KOPT-K1 (cell line): ENCODE data around the gene ADAMTS12.

Experiments
- H3K27ac ChIP-seq: fragments of 200-600 bp; sonication (generic); 2 replicates; pipeline ENCODE4 v1.5.1; 2016; ENCODE audit warnings: antibody characterized with exemption, mild to moderate bottlenecking, low read depth, low read length; ENCODE audit not compliant: poor library complexity, severe bottlenecking
- H3K36me3 ChIP-seq: fragments of 200-600 bp; sonication (generic); 2 replicates; pipeline ENCODE4 v1.5.1; 2017; ENCODE audit warnings: antibody characterized with exemption, mild to moderate bottlenecking, low read length, moderate library complexity; ENCODE audit not compliant: insufficient read depth
- H3K9me3 ChIP-seq: fragments of 200-600 bp; sonication (generic); 2 replicates; pipeline ENCODE4 v1.5.1; 2017; ENCODE audit warnings: antibody characterized with exemption, low read length, mild to moderate bottlenecking; ENCODE audit not compliant: insufficient read depth, poor library complexity, severe bottlenecking

The ADAMTS12 gene

DNA sequence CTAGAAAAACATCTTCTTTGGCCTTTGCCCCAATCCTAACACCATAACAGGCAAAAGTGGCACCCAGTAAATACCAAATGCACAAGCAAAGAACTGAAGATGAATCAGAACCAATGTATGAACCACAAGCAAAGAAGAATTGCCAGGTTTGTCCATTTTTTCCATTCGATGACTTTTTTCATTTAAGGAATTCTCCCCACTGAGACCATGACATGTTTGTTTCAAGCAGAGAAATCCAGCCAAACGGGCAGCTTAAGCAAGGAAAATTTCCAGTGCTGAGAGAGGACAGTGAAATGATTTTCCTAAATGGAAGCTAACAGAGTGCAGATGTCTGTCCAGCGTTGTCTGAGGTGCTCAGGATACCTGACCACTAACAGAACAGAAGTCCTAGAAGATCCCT lies 203.7 kb downstream of the ADAMTS12 start:
- H3K27ac ChIP-seq = no peak overlapping the region
- no peaks in the 10 kb centered on the region for H3K9me3 ChIP-seq
- no peaks in the 10 kb centered on the region for H3K36me3 ChIP-seq

DNA sequence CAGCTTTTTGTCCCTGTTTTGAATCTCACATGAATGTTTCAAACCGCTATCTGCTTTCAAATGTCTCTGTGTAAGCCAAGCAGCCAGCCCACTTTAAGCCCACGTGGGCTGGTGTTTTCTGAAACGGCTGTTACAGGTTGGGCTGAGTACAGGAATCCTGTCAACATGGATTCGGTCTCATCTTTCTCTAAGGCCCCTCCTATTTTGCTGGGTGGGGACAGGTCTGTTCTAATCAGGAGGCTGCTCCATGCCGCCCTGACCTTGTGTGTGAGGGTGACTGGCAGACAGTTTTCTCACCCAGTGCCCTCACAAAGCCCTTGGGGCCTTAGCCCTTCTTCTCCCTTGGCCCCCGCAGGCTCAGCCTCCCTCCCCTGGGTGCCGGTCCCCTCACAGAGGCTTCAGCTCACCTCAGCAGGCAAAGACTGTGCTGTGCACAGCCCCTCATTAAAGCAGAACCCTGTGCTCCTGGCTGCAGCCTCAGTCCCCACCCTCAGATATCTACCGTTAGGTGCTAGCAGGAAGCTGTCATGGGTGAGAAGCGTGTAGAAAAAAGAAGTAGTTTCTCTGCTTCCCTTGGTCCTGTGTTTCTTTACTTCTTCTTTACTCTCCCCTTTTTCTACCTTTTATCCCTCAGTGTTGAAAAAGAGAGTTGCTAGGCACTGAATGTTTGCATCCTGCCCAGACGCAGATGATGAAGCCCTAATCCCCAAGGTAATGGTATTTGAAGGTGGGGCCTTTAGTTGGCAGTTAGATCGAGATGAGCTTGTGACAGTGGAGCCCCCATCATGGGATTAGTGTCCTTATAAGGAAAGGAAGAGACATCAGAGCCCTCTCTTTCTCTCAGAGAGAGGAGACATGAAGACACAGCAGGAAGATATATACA lies 205.7 kb downstream of the ADAMTS12 start:
- Histone ChIP-seq H3K9me3 (no peaks in the 10 kb centered on the region), H3K36me3 (no peaks in the 10 kb centered on the region), H3K27ac (no peak overlapping the region)

DNA sequence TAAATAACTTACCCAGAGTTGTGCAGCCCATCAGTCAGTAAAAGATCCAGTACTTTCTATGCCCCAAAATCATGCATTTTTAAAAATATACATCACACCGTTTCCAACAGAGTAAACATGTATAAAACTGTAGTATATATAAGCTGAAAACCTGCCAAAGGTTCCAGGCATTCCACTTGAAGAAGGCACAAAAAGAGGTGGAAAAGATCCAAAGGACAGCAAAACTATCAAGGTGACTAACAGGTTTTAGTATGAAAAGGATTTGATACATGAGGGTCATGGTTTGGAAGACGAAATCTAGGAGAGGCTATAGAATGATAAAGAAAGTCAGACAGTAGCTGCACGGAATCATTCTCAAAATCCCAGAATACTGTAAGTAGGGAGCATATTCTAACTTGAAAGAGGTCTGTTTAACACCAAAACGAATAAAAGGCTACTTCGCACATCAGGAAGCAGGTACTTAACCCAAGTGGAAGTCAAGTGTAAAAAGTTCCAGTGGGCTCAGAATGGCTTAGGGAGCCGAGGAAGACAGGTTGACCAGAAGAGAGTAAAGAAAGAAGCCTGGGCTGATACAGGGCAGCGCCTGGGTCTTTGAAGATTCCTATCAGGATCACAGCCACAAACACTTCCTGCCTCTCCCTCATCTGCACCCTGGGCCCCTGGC lies 207.2 kb downstream of the ADAMTS12 start:
- Histone ChIP-seq H3K36me3 (no peaks in the 10 kb centered on the region), H3K27ac (no peak overlapping the region), H3K9me3 (no peaks in the 10 kb centered on the region)

DNA sequence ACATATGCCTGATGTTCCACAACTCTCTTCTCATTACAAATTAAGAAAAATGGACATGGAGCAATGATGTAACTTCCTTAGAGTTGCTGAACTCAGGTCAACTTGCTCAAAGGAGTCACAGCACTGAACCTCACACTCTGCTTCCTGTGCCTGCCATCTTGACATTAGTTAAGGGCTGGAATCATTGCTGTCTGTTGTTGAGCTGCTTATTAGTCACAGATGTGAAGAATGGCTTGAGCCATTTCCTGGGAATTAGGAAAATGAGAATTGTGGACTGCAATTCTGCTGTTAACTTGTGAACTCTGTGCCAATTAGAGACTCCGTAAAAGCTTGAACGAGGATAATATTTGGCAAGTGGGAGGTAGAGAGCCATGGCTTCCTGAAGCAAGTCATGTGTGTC lies 212.0 kb downstream of the ADAMTS12 start:
- H3K9me3 ChIP-seq = peaks cover 3% of the 10 kb centered on the region
- no peaks in the 10 kb centered on the region for H3K36me3 ChIP-seq
- H3K27ac ChIP-seq = no peak overlapping the region

DNA sequence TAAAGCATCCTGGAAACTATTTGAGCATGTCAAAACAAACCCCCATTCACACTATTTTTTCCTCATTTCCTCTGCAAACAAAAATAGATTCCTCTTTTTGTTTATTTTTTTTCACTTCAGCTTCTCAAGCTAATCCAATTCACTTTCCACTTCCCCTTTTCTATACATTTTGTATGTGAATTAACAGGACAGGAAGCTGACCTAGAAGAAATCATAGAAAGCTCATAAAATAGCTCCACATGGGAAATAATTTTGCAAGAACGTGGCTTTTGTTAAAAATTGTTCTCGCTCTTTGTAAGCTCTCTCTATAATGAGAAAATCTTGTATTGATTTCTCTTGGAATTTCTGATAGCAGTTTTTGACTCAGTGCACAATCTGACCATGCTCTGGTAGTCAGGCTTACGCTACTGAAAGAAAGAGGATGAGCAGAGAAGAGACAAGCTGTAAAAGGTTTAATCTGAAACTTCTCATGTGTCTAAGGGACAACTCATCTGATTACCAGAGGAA lies 215.8 kb downstream of the ADAMTS12 start:
- H3K27ac ChIP-seq = no peak overlapping the region
- no peaks in the 10 kb centered on the region for H3K36me3 ChIP-seq
- H3K9me3 ChIP-seq = peaks cover 3% of the 10 kb centered on the region

DNA sequence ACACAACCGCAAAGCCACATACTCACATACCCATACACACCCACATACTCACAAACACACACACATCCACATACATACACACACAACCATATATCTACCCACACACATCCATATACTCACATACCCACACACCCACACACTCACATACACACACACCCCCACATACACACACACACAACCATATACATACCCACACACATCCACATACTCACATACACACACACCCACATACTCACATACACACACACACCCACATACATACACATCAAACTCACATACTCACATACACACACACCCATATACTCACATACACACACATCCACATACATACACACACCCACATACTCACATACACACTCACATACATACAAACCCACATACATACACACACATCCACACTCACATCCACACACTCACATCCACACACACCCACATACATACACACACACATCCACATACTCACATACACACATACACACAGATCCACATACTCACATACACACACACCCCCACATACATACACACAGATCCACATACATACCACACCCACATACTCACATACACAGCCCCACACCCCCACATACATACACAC lies 220.0 kb downstream of the ADAMTS12 start:
- H3K36me3 ChIP-seq = no peaks in the 10 kb centered on the region
- H3K27ac ChIP-seq = no peak overlapping the region
- H3K9me3 ChIP-seq = no peaks in the 10 kb centered on the region

DNA sequence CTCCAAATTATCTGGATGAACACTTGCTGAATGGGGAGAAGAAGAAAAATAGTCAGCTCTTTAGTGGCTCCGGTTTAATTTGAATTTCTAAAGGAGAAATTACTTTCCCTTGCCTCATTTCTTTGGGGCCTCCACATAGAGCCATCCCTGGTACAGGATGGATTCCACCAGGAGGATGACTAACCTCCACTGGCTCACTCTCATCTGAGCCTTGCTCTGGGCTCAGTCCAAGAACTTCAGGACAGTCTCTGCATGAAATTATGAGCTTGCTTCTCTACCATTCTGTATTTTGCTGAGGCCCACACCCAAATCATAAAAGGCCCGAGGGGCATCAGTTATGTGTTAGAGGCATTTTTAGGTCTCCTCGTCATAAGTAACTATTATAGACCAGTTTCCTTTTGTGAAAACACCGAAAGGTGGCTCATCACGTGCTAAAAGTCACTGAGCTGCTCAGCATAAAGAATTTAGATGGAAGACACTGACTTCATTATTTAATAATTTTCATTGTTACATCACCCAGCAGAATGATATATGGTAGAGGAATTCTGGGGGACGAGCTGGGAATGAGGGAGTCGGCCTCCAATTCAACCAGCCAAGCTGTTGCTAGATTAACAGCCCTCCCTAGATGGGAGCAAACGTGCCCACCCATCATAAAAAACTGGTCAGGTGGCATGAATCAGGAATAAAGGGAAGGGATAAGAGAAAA lies 228.9 kb downstream of the ADAMTS12 start:
- Histone ChIP-seq H3K27ac (no peak overlapping the region), H3K9me3 (no peaks in the 10 kb centered on the region)

DNA sequence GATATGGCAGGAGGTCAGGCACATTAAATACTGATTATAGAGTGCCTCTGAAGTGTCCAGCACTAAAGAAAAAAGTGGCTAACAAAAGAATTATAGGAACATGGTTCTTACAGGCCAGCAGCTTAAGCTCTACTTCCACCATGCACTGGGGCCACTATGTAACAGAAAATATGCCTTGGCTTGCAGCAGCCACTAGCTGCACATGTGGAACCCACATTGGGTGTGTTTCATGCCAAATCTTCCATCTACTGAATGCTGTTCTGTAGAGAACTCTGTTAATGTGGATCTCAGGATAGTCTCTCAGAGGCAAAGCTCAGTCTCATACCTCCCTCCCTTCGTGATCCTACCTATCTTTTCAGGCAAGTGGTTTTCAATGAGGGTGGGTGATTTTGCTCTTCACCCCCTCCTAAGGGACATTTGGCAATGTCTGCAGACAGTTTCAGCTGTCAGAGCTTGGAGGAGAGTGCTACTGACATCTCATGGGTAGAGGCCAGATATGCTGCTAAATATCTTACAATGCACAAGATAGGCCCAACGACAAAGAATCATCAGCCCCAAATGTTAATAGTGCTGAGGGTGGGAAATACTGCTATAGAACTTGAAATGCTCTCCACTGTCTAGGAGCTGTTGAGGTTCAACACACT lies 232.1 kb downstream of the ADAMTS12 start:
- H3K27ac ChIP-seq = no peak overlapping the region
- no peaks in the 10 kb centered on the region for H3K9me3 ChIP-seq
- no peaks in the 10 kb centered on the region for H3K36me3 ChIP-seq

More for the DNA sequence above, 228.9 kb downstream of the ADAMTS12 start:
- H3K36me3 ChIP-seq = no peaks in the 10 kb centered on the region

DNA sequence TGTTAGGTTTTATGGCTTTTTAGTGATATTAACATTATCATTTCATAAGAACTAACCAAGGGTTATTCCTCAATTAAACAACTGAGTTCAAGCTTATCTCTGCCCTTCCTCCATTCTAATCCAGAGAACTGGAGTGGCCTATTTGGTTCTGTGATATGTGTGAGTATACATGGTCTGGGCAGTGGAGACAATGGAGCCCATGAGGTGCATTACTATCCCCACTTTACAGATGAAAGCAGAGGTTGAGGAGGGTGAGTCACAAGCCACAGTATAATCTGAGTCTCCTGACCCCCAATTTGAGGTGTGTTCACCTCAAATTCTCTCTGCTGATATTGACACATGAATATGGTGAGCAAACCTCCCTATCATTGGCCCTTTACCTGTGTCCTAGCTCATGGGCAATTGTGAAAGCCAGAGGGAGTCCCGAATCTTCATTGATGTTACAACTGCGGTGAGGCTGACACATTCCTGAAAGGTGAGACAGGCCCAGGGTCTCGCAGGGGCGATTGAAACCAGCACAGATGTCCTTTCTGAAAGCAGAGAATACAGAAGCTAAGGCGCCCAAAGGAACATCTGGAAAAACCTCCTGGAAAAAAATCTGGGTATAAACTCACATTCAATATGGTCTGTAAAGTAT lies 233.9 kb downstream of the ADAMTS12 start:
- Histone ChIP-seq H3K27ac (no peak overlapping the region), H3K36me3 (no peaks in the 10 kb centered on the region), H3K9me3 (no peaks in the 10 kb centered on the region)

DNA sequence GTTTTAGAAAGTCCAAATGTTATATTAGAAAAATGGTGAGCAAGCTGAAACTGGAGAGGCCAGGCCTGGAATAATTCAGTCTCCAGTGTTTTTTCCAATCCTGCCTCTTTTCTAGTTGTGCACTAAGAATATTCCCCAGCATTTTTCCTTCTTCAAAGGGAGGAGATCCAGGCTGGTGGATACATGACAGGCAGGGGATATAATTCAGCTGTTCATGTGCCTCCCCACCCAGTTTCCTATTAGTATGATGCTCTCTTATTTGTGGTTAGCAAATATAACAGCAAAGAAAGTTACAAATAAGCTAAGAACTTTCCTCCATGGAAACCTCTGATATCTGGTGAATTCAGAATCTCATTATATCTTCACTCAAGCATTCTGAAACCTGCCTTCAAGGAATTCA lies 234.6 kb downstream of the ADAMTS12 start:
- Histone ChIP-seq H3K36me3 (no peaks in the 10 kb centered on the region), H3K9me3 (no peaks in the 10 kb centered on the region), H3K27ac (no peak overlapping the region)

DNA sequence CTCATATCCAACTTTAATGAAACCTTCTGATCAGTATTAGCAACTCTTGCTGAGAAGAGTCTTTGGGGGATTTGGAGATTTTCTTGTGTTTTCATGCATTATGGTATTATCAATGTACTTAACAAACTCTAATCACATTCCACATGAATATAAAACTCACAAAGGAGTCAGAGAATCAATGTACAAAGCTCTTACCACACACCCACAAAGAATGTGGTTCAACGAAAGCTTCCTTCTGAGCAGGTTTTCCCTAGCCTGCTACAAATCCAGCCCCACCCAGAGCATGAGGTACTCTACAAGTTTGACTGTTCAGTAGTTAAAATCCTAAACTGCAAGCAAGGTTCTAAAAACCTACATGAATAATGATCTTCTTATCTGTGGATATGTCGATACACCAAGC lies 240.9 kb downstream of the ADAMTS12 start:
- H3K9me3 ChIP-seq = no peaks in the 10 kb centered on the region
- H3K27ac ChIP-seq = no peak overlapping the region
- no peaks in the 10 kb centered on the region for H3K36me3 ChIP-seq

DNA sequence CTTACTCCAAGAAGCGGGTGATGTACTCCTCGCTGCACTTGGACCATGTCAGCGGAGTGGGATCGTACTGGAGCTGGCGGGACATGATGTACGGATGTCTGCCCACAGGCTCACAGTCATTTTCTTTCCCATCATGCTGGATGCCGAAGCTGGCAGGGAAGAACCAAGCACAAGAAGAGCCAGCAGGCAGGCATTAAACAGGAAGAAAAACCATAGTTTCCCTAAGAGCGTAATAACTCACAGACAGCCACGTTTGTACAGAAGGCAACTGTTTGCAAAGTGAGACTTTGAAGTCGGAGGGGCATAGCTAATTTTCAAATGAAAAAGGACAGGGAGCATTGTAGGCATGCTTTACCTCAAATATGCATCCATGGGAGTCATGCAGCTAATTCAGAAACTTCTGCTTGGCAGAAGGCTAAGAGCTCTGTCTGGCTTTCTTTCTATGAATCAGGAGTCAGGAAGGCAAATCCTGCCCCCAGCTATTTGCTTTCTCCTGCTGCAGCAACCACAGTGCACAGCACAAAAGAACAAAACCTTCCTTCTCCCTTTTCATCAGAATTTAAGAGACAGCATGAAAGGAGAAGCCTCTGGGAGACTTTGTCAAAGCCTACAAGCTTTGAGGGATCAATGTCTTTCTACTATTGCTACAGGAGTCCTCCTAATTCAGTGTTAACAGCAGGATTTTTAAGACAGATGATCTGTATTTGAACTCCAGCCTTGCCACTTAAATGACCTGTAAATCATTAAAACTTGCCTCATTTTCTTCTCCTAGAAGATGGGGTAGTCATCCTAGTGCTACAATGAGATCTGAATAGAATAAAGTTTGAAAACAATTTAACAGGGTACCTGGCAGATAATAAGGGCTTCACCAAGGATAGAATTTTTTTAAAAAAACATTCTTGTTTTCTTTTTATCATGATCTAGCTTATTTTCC lies 242.0 kb downstream of the ADAMTS12 start:
- no peaks in the 10 kb centered on the region for H3K9me3 ChIP-seq
- no peak overlapping the region for H3K27ac ChIP-seq
- no peaks in the 10 kb centered on the region for H3K36me3 ChIP-seq

DNA sequence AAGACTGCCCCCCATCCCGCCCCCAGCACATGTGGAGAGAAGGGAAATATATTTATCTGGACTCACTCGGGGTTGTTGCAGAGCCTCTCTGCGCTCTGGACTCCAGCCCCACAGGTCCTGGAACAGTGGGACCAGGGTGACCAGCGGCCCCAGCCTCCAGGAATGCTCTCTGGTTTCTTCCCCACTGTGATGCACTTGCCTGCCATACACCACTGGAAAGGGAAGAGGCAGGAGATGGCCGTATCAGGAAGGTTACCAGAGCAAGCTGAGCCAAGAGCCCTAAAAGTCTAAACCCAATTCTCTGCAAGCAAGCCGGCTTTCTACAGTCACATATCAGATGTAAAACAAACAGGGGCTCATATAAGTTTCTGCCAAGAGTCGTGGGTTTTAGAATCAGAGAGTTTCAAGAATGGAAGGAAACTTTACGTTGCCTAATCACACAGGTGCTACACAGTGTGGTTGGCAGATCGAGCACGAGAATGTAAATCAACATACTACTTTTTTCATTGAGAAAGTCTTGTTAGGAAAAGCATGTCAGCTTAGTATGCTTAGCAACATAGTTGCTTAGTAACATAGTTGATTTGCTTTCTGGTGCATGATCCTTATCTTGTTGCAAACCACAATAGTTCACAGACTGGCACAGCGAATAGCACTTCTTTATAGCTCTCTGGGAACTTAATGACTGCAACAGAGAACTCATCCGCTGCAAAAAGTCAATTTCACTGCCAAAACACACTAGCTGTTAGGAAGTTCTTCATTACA lies 249.9 kb downstream of the ADAMTS12 start:
- Histone ChIP-seq H3K9me3 (no peaks in the 10 kb centered on the region), H3K36me3 (no peaks in the 10 kb centered on the region), H3K27ac (no peak overlapping the region)
